Measurements from ENCODE around the gene GPR65. TPM values are rescaled to one million over a fixed set of nuclear protein-coding genes. Genes with fewer than 3 reads are reported as not detected.

Gene GPR65
- total RNA-seq, 1 donor: under 0.01 TPM

DNA sequence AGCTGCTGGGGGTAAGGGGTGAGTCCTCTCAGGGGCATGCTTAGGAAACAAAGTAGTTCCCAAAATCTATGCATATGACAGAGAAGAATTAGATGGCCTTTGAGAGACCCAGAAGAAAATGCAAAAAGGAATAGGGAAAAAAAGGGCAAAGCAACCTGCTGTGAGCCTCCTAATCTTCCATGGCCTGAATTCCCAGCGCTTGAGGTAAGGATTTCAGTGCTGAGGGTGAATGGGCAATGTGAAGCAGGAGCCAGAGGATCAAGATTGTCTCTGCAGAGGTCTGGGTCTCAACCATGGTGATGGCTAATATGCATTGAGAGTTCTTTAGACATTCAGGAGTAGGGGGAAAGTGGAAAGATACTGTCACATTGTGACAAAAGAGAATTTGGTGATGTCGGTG, 31.5 kb downstream of the GPR65 start:
- DNase-seq (ENCODE audit: low read depth): no peak
- no peak overlapping the region for H3K4me3 ChIP-seq (ENCODE audit: low read depth, low read length)
- TF ChIP-seq, protein P1, sequence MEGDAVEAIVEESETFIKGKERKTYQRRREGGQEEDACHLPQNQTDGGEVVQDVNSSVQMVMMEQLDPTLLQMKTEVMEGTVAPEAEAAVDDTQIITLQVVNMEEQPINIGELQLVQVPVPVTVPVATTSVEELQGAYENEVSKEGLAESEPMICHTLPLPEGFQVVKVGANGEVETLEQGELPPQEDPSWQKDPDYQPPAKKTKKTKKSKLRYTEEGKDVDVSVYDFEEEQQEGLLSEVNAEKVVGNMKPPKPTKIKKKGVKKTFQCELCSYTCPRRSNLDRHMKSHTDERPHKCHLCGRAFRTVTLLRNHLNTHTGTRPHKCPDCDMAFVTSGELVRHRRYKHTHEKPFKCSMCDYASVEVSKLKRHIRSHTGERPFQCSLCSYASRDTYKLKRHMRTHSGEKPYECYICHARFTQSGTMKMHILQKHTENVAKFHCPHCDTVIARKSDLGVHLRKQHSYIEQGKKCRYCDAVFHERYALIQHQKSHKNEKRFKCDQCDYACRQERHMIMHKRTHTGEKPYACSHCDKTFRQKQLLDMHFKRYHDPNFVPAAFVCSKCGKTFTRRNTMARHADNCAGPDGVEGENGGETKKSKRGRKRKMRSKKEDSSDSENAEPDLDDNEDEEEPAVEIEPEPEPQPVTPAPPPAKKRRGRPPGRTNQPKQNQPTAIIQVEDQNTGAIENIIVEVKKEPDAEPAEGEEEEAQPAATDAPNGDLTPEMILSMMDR (IDR thresholded peaks at IDR 0.05; ENCODE audit: insufficient read depth, low read depth, low read length): no peak

DNA sequence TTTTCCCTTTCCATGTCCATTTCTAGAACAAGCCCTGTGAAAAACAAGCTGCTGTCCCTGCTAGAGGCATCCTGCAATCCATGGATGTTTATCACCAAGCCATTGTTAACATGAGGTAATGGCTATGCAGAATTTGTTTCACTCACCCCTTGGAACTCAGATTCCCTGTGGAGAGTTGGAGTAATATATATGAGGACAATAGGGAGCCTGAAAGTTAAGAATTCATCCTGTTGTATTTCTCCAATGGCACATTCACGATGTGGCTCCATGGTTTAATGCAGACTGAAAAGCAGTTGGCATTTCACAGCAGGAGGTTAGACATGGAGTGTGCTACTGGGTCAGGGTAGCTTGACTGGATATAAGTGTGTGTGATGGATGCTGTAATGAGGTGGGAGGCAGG, 32.4 kb downstream of the GPR65 start:
- no peak overlapping the region for H3K4me3 ChIP-seq (ENCODE audit: low read depth, low read length)
- no peak for DNase-seq (ENCODE audit: low read depth)
- TF ChIP-seq, protein P1 (IDR thresholded peaks at IDR 0.05; ENCODE audit: insufficient read depth, low read depth, low read length): no peak

DNA sequence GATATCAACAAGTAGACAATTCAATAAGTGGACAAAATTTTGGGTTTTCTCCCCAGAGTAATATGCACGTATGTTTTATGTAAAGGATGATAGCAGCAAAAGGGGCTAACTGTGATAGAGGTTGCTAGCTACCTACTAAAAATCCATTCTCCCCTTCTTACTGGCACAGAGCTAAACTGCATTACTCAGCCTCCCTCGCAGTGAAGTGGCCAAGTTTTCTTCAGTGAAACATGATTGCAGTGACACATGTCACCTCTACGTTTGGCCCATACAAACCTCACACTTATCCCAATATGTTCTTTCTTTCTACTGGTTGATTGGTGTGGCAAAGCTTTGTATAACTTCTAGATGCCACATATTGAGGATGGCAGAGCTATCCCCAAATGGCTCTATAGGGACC, 34.3 kb downstream of the GPR65 start:
- TF ChIP-seq, protein P1 (IDR thresholded peaks at IDR 0.05; ENCODE audit: insufficient read depth, low read depth, low read length): no peak
- H3K4me3 ChIP-seq (ENCODE audit: low read depth, low read length): no peak overlapping the region
- DNase-seq (ENCODE audit: low read depth): no peak

DNA sequence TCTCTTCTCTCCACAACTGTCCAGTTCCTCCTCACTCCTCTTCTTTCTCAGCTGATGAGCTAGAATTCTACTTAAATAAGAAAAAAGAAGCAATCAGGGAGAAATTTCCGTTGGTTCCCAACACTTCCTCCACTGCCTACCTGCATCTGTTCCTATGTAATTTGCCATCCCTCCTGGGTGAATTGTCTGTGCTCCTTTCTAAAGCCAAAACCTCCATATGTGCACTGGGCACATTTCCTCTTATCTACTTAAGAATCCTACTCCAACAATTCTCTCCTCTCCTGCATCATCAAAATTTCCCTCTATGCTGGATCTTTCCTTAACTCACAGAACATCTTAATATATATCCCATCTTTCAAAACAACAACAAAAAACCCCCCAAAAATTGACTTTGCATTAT, 35.2 kb downstream of the GPR65 start:
- TF ChIP-seq, protein P1 (IDR thresholded peaks at IDR 0.05; ENCODE audit: insufficient read depth, low read depth, low read length): no peak
- DNase-seq (ENCODE audit: low read depth): no peak
- no peak overlapping the region for H3K4me3 ChIP-seq (ENCODE audit: low read depth, low read length)

DNA sequence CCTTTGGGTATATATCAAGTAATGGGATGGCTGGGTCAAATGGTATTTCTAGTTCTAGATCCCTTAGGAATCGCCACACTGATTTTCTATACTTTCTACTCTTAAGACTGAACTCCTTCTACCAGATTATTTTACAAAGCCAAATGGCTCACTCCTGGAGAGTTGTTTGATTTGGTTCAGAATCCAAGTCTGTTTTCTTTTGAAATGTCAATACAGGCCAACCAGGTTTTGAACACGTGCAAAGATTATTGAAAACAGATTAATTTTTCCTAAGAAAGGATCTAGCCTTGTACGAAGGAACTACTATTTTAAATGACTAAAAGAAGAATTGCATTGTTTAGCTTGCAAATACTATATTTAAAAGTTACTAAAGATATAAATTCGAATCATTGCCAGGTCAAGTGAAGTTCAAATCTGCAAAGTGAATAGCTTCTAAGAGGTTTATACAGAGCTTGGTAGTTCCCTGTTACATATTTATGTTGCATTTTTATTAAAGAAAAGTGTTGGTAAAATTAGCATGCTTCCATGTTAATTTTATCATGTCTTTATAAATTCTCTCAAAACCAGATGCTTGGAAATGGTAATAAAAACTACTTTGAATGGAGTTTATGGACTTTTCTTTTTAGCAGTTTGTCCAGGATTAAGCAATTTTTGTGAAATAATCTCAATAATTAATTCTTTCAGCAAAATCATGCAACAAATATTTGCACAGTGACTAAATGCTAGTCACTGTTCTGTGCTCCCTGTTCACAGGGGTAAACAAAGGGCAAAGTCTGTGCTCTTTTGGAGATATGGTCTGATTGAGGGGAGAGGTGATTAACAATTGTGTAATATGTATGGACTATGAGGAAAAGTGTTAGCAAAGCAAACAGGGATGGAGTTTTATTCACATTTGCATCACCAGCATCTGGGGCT, 38.9 kb downstream of the GPR65 start:
- TF ChIP-seq, protein P1 (IDR thresholded peaks at IDR 0.05; ENCODE audit: insufficient read depth, low read depth, low read length): no peak
- no peak overlapping the region for H3K4me3 ChIP-seq (ENCODE audit: low read depth, low read length)
- no peak for DNase-seq (ENCODE audit: low read depth)

DNA sequence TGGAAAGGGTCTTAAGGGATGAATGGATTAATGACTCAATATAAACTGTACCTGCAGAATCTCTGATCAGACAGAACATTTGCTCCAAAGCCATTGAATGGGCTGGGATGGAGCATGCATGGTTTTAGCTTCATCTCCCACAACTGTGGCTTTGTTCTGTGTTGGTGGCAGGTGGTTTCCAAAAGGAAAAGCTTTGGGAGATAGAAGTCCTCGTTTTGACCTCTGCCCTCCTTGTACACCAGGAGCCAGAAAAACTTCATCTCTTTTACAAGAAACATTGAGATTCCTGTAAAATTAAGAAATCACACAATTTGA, 39.5 kb downstream of the GPR65 start:
- H3K4me3 ChIP-seq (ENCODE audit: low read depth, low read length): no peak overlapping the region
- no peak for DNase-seq (ENCODE audit: low read depth)
- TF ChIP-seq, protein P1 (IDR thresholded peaks at IDR 0.05; ENCODE audit: insufficient read depth, low read depth, low read length): no peak
